ENCODE data around the gene SH3GL2.

Gene SH3GL2
- total RNA-seq: 0 to 0.60 (median 0) reads per million in 9 experiments

DNA sequence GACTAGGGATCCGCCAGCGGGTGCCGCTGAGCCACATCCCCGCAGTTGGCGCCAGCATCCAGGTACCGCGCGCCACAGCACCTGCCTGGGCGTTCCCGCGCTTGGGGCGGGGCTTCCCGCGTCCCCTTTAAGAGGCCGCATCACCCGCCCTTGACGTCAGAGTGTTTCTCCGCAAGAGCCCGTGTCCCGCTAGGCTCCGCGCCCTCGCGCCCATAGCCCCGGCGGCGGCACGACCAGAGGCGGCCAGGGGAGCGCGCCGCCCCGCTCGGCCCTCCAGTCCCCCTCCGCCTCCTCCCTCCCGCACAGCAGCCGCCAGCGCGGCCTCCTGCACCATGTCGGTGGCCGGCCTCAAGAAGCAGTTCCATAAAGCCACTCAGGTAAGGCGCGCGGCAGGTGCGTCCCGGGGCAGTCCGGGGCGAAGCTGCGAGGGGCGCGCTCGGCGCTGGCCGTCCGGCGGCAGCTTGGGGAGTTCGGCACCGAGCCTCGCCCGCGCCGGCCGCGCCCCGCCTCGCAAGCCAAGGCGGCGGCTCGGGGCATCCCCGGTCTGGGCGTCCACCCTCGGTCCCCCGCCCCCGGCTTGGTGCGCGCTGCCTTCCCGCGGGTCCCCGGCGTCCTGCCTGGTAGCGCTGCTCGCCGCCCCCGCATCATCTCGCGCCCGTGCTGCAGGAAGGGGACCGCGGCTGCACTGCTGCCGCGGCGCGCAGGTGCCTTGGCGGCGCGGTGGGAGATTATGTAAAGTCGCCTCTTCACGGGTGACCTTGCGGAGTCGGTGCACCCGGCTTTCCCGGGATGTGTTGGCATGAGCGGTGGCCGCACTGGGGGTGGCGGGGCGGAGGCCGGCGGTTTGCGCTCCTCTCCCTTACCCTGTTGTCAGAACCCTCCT, at the start of gene SH3GL2:
TSS of gene SH3GL2 (plus strand) at position 156 of the 883 bp plus-strand sequence.
- Mint-ChIP-seq H3K9me3 (peaks cover 0 to 3% of the 10 kb centered on the region in 2 donors), H3K27me3 (peaks cover 9 to 31% of the 10 kb centered on the region in 2 donors), H3K4me3 (no peak within 1 kb of the TSS), H3K4me1 (ENCODE audit: low read depth in 2 of 2) (no peaks in the 10 kb centered on the region), H3K36me3 (ENCODE audit: insufficient read depth) (no peaks in the 10 kb centered on the region), H3K27ac (no peak within 1 kb of the TSS)
- no peak for ATAC-seq (replicated peaks)
- no peak for DNase-seq

GRCh38 chr9:17531642-17532254, 47.1 kb upstream of the SH3GL2 start:
- Mint-ChIP-seq H3K27me3 (no peaks in the 10 kb centered on the region), H3K9me3 (peaks cover 7% of the 10 kb centered on the region in 2 donors), H3K4me3 (no peak overlapping the region), H3K27ac (no peak overlapping the region), H3K4me1 (ENCODE audit: low read depth in 2 of 2) (no peaks in the 10 kb centered on the region), H3K36me3 (ENCODE audit: insufficient read depth) (no peaks in the 10 kb centered on the region)
- no peak for ATAC-seq (replicated peaks)
- DNase-seq: no peak

- no peaks in the 10 kb centered on the region for H3K36me3 Mint-ChIP-seq (ENCODE audit: insufficient read depth)
- no peak for DNase-seq
- H3K27me3 Mint-ChIP-seq: no peaks in the 10 kb centered on the region
- ATAC-seq (replicated peaks): no peak
- peaks cover 2 to 8% of the 10 kb centered on the region in 2 donors for H3K9me3 Mint-ChIP-seq
- H3K4me3 Mint-ChIP-seq: no peak overlapping the region
- no peaks in the 10 kb centered on the region for H3K4me1 Mint-ChIP-seq (ENCODE audit: low read depth in 2 of 2)
- H3K27ac Mint-ChIP-seq: no peak overlapping the region
These were observed 46.4 kb upstream of the SH3GL2 start for GRCh38 chr9:17532461-17532860.

GRCh38 chr9:17535176-17535575, 43.7 kb upstream of the SH3GL2 start:
- Mint-ChIP-seq H3K4me1 (ENCODE audit: low read depth in 2 of 2) (no peaks in the 10 kb centered on the region), H3K27me3 (no peaks in the 10 kb centered on the region)
- no peak for DNase-seq

DNA sequence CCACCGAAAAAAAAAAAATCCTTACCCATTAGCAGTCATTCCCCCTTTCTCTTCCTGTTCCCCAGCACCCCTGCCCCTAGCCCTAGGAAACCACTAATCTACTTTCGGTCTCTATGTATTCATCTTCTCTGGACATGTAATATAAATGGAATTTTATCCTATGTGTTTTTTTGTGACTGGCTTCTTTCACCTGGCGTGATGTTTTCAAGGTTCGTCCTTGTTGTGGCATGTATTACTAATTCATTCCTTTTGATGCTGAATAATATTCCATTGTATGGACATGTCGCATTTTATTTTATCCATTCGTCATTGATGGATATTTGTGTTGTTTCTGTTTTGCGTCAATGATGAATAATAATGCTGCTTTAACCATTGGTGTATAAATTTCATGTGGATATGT, 42.8 kb upstream of the SH3GL2 start:
- ATAC-seq (replicated peaks) (no peak), DNase-seq (no peak)
- peaks cover 0 to 10% of the 10 kb centered on the region in 2 donors for H3K9me3 Mint-ChIP-seq
- no peaks in the 10 kb centered on the region for H3K27me3 Mint-ChIP-seq
- H3K27ac Mint-ChIP-seq: no peak overlapping the region
- H3K4me3 Mint-ChIP-seq: no peak overlapping the region
- H3K36me3 Mint-ChIP-seq (ENCODE audit: insufficient read depth): no peaks in the 10 kb centered on the region
- no peaks in the 10 kb centered on the region for H3K4me1 Mint-ChIP-seq (ENCODE audit: low read depth in 2 of 2)

More at GRCh38 chr9:17535176-17535575, 43.7 kb upstream of the SH3GL2 start:
- H3K36me3 Mint-ChIP-seq (ENCODE audit: insufficient read depth): no peaks in the 10 kb centered on the region
- no peak overlapping the region for H3K4me3 Mint-ChIP-seq
- peaks cover 0 to 10% of the 10 kb centered on the region in 2 donors for H3K9me3 Mint-ChIP-seq
- no peak for ATAC-seq (replicated peaks)
- no peak overlapping the region for H3K27ac Mint-ChIP-seq

- DNase-seq (no peak), ATAC-seq (replicated peaks) (no peak)
- Mint-ChIP-seq H3K27me3 (no peaks in the 10 kb centered on the region), H3K9me3 (peaks cover 5 to 10% of the 10 kb centered on the region in 2 donors), H3K4me1 (ENCODE audit: low read depth in 2 of 2) (no peaks in the 10 kb centered on the region), H3K36me3 (ENCODE audit: insufficient read depth) (no peaks in the 10 kb centered on the region), H3K4me3 (no peak overlapping the region), H3K27ac (no peak overlapping the region)
These were observed 27.8 kb upstream of the SH3GL2 start for GRCh38 chr9:17551023-17551422.

GRCh38 chr9:17555362-17556054, 23.4 kb upstream of the SH3GL2 start:
- H3K27me3 Mint-ChIP-seq: no peaks in the 10 kb centered on the region
- no peak for ATAC-seq (replicated peaks)
- H3K4me1 Mint-ChIP-seq (ENCODE audit: low read depth in 2 of 2): no peaks in the 10 kb centered on the region
- no peak overlapping the region for H3K27ac Mint-ChIP-seq
- DNase-seq: no peak
- no peaks in the 10 kb centered on the region for H3K36me3 Mint-ChIP-seq (ENCODE audit: insufficient read depth)
- peaks cover 5 to 10% of the 10 kb centered on the region in 2 donors for H3K9me3 Mint-ChIP-seq
- H3K4me3 Mint-ChIP-seq: no peak overlapping the region

DNA sequence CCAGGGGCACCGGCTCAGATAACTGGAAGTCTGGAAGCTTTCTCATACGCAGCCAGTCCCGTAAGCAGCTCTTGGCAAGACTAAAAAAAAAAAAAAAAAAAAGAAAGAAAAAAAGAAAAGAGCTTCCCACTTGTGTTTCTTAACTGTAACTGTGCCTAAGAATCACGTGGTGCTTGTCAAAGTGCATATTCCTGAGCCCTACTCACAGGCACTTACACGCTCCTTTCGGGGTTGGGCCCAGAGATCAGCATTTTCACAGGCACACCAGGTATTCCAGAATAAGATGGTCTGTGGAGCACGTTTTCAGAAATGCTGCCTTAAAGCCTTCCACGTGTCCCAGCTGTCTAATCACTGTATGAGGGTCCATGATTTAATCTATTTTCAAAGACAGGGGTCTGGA, 22.6 kb upstream of the SH3GL2 start:
- no peaks in the 10 kb centered on the region for H3K36me3 Mint-ChIP-seq (ENCODE audit: insufficient read depth)
- ATAC-seq (replicated peaks): no peak
- peaks cover 5 to 10% of the 10 kb centered on the region in 2 donors for H3K9me3 Mint-ChIP-seq
- no peaks in the 10 kb centered on the region for H3K4me1 Mint-ChIP-seq (ENCODE audit: low read depth in 2 of 2)
- no peak overlapping the region for H3K27ac Mint-ChIP-seq
- no peaks in the 10 kb centered on the region for H3K27me3 Mint-ChIP-seq
- H3K4me3 Mint-ChIP-seq: no peak overlapping the region
- DNase-seq: no peak

- no peak overlapping the region for H3K4me3 Mint-ChIP-seq
- no peaks in the 10 kb centered on the region for H3K27me3 Mint-ChIP-seq
- H3K27ac Mint-ChIP-seq: no peak overlapping the region
- no peaks in the 10 kb centered on the region for H3K36me3 Mint-ChIP-seq (ENCODE audit: insufficient read depth)
- DNase-seq: no peak
- H3K4me1 Mint-ChIP-seq (ENCODE audit: low read depth in 2 of 2): no peaks in the 10 kb centered on the region
- H3K9me3 Mint-ChIP-seq: peaks cover 5 to 10% of the 10 kb centered on the region in 2 donors
- ATAC-seq (replicated peaks): no peak
These were observed 21.9 kb upstream of the SH3GL2 start for GRCh38 chr9:17556935-17557334.

GRCh38 chr9:17571825-17572224, 7.0 kb upstream of the SH3GL2 start:
- H3K9me3 Mint-ChIP-seq: peaks cover 8% of the 10 kb centered on the region in 2 donors

GRCh38 chr9:17574342-17574741, 4.5 kb upstream of the SH3GL2 start:
- no peak for DNase-seq
- Mint-ChIP-seq H3K4me3 (no peak overlapping the region), H3K9me3 (peaks cover 8% of the 10 kb centered on the region in 2 donors), H3K27me3 (peaks cover 9 to 14% of the 10 kb centered on the region in 2 donors), H3K4me1 (ENCODE audit: low read depth in 2 of 2) (no peaks in the 10 kb centered on the region), H3K36me3 (ENCODE audit: insufficient read depth) (no peaks in the 10 kb centered on the region), H3K27ac (no peak overlapping the region)
- no peak for ATAC-seq (replicated peaks)

More at GRCh38 chr9:17571825-17572224, 7.0 kb upstream of the SH3GL2 start:
- DNase-seq: no peak
- no peak overlapping the region for H3K27ac Mint-ChIP-seq
- no peak for ATAC-seq (replicated peaks)
- H3K4me3 Mint-ChIP-seq: no peak overlapping the region
- no peaks in the 10 kb centered on the region for H3K27me3 Mint-ChIP-seq
- H3K36me3 Mint-ChIP-seq (ENCODE audit: insufficient read depth): no peaks in the 10 kb centered on the region
- no peaks in the 10 kb centered on the region for H3K4me1 Mint-ChIP-seq (ENCODE audit: low read depth in 2 of 2)

DNA sequence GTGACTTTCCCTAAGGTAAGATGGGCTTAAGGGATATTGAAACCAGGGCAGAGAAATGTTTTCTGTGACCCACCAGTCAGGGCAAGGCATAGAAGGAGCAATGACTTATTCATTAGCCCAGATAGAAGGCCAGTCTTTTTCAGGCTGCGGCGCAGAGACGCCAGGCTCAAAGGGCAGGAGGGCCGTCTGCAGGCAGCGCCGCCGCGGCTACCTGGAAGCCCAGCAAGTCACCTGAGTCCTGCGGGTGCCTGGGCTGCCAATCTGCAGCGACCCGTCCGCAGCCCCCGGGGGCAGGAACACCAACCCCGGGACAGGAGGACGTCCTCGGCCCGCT, 322 bp upstream of the SH3GL2 start:
- no peak for DNase-seq
- Mint-ChIP-seq H3K9me3 (peaks cover 0 to 4% of the 10 kb centered on the region in 2 donors), H3K4me1 (ENCODE audit: low read depth in 2 of 2) (no peaks in the 10 kb centered on the region), H3K4me3 (no peak overlapping the region), H3K27me3 (peaks cover 9 to 31% of the 10 kb centered on the region in 2 donors), H3K36me3 (ENCODE audit: insufficient read depth) (no peaks in the 10 kb centered on the region), H3K27ac (no peak overlapping the region)
- ATAC-seq (replicated peaks): no peak

DNA sequence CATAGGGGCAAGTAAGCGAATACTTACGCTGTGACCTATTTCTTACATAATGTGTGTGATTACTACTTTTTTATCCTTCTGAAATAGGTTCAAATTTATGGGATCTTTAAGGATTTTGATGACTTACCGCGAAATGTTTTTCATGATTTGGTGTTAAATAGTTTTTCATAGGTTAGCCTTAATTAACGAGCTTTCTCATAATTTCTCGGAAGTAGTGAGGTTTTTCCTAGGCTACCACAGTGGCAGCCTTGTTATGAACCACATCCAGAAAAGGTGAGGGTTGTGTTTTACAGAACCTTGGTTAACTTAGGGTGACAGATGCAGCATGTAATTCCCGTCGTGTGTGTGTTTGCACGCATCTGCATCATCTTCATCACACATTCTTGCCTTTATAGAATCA, 1.3 kb downstream of the SH3GL2 start:
- no peaks in the 10 kb centered on the region for H3K4me1 Mint-ChIP-seq (ENCODE audit: low read depth in 2 of 2)
- DNase-seq (no peak), ATAC-seq (replicated peaks) (no peak)
- no peak overlapping the region for H3K4me3 Mint-ChIP-seq
- no peaks in the 10 kb centered on the region for H3K36me3 Mint-ChIP-seq (ENCODE audit: insufficient read depth)
- no peak overlapping the region for H3K27ac Mint-ChIP-seq
- H3K27me3 Mint-ChIP-seq: peaks cover 9 to 31% of the 10 kb centered on the region in 2 donors
- H3K9me3 Mint-ChIP-seq: peaks cover 0 to 5% of the 10 kb centered on the region in 2 donors
